Measurements from ENCODE around the gene MMP19. TPM values are rescaled to one million over a fixed set of nuclear protein-coding genes. Genes with fewer than 3 reads are reported as not detected.

Gene MMP19
- total and polyA plus RNA-seq, 3 donors from 2014 or later: 1.3 to 6.5 (median 1.3) TPM

Other genes starting within 250 kb of the MMP19 start
- not detected for gene OR10P1, start 206.0 kb downstream of the MMP19 start, total RNA-seq
- not detected for gene OR10P1, start 206.0 kb downstream of the MMP19 start, polyA plus RNA-seq (ENCODE audit: insufficient read depth, low read depth, low replicate concordance)
- 10 to 100 TPM; 26.4 to 30.6 TPM for gene ITGA7, start 135.0 kb downstream of the MMP19 start, total RNA-seq
- gene ITGA7, start 135.0 kb downstream of the MMP19 start, polyA plus RNA-seq (ENCODE audit: insufficient read depth, low read depth, low replicate concordance): 43.3 TPM
- 100 to 1,000 TPM; 110 to 145 TPM for gene BLOC1S1, start 126.9 kb downstream of the MMP19 start, total RNA-seq
- gene BLOC1S1, start 126.9 kb downstream of the MMP19 start, polyA plus RNA-seq (ENCODE audit: insufficient read depth, low read depth, low replicate concordance): 108 TPM
- gene RDH5, start 122.5 kb downstream of the MMP19 start, total RNA-seq: 10 to 100 TPM; 15.1 to 18.0 TPM
- 9.8 TPM for gene RDH5, start 122.5 kb downstream of the MMP19 start, polyA plus RNA-seq (ENCODE audit: insufficient read depth, low read depth, low replicate concordance)
- 100 to 1,000 TPM; 600 to 668 TPM for gene CD63, start 113.9 kb downstream of the MMP19 start, total RNA-seq
- 655 TPM for gene CD63, start 113.9 kb downstream of the MMP19 start, polyA plus RNA-seq (ENCODE audit: insufficient read depth, low read depth, low replicate concordance)
- 1 to 10 TPM; 3.1 to 3.3 TPM for gene GDF11, start 99.8 kb downstream of the MMP19 start, total RNA-seq
- 3.0 TPM for gene GDF11, start 99.8 kb downstream of the MMP19 start, polyA plus RNA-seq (ENCODE audit: insufficient read depth, low read depth, low replicate concordance)
- gene SARNP, start 25.2 kb downstream of the MMP19 start, total RNA-seq: 10 to 100 TPM; 88.3 to 96.3 TPM
- gene SARNP, start 25.2 kb downstream of the MMP19 start, polyA plus RNA-seq (ENCODE audit: insufficient read depth, low read depth, low replicate concordance): 99.2 TPM
- gene ORMDL2, start 24.9 kb downstream of the MMP19 start, total RNA-seq: 10 to 100 TPM; 16.2 to 18.6 TPM
- 82.4 TPM for gene ORMDL2, start 24.9 kb downstream of the MMP19 start, polyA plus RNA-seq (ENCODE audit: insufficient read depth, low read depth, low replicate concordance)
- 10 to 100 TPM; 74.6 to 75.4 TPM for gene DNAJC14, start 13.3 kb downstream of the MMP19 start, total RNA-seq
- gene DNAJC14, start 13.3 kb downstream of the MMP19 start, polyA plus RNA-seq (ENCODE audit: insufficient read depth, low read depth, low replicate concordance): 67.6 TPM
- gene PYM1, start 85.0 kb upstream of the MMP19 start, total RNA-seq: 10 to 100 TPM; 51.8 to 71.3 TPM
- 51.6 TPM for gene PYM1, start 85.0 kb upstream of the MMP19 start, polyA plus RNA-seq (ENCODE audit: insufficient read depth, low read depth, low replicate concordance)
- 10 to 100 TPM; 28.9 to 40.4 TPM for gene DGKA, start 88.2 kb upstream of the MMP19 start, total RNA-seq
- gene DGKA, start 88.2 kb upstream of the MMP19 start, polyA plus RNA-seq (ENCODE audit: insufficient read depth, low read depth, low replicate concordance): 40.3 TPM
- 10 to 100 TPM in 1 of 2 donors, 1 to 10 TPM in 1; 8.9 to 11.1 TPM for gene PMEL, start 123.1 kb upstream of the MMP19 start, total RNA-seq
- 8.2 TPM for gene PMEL, start 123.1 kb upstream of the MMP19 start, polyA plus RNA-seq (ENCODE audit: insufficient read depth, low read depth, low replicate concordance)
- 10 to 100 TPM; 16.5 to 20.3 TPM for gene CDK2, start 123.9 kb upstream of the MMP19 start, total RNA-seq
- gene CDK2, start 123.9 kb upstream of the MMP19 start, polyA plus RNA-seq (ENCODE audit: insufficient read depth, low read depth, low replicate concordance): 19.8 TPM
- 100 to 1,000 TPM; 144 to 198 TPM for gene RAB5B, start 131.1 kb upstream of the MMP19 start, total RNA-seq
- 139 TPM for gene RAB5B, start 131.1 kb upstream of the MMP19 start, polyA plus RNA-seq (ENCODE audit: insufficient read depth, low read depth, low replicate concordance)
- gene SUOX, start 154.3 kb upstream of the MMP19 start, total RNA-seq: 10 to 100 TPM in 1 of 2 donors, 1 to 10 TPM in 1; 9.5 to 14.3 TPM
- gene SUOX, start 154.3 kb upstream of the MMP19 start, polyA plus RNA-seq (ENCODE audit: insufficient read depth, low read depth, low replicate concordance): 14.1 TPM
- gene IKZF4, start 178.1 kb upstream of the MMP19 start, total RNA-seq: 10 to 100 TPM; 10.7 to 13.9 TPM
- gene IKZF4, start 178.1 kb upstream of the MMP19 start, polyA plus RNA-seq (ENCODE audit: insufficient read depth, low read depth, low replicate concordance): 17.7 TPM
- gene RPS26, start 199.0 kb upstream of the MMP19 start, total RNA-seq: 100 to 1,000 TPM; 395 to 568 TPM
- 197 TPM for gene RPS26, start 199.0 kb upstream of the MMP19 start, polyA plus RNA-seq (ENCODE audit: insufficient read depth, low read depth, low replicate concordance)
- 1 to 10 TPM; 3.3 to 9.8 TPM for gene ERBB3, start 237.2 kb upstream of the MMP19 start, total RNA-seq
- gene ERBB3, start 237.2 kb upstream of the MMP19 start, polyA plus RNA-seq (ENCODE audit: insufficient read depth, low read depth, low replicate concordance): 6.1 TPM

Measured in testis (tissue), 3 donors.